Umbilical cord (tissue), 2 donors: ENCODE data around the gene DSG3. TPM values are rescaled to one million over a fixed set of nuclear protein-coding genes. Genes with fewer than 3 reads are reported as not detected.

ENCODE experiments used
- DNase-seq: peaks from one replicate; pipeline ENCODE4 v3.0.0-alpha.2; 2015; ENCODE audit warnings: low spot score
- total RNA-seq: library from RNA; depleted of rRNA; stranded (reverse); fragments of >200 nt; gene quantifications from one replicate; pipeline ENCODE4 v1.2.3, GENCODE V29; 2014; ENCODE audit warnings: low replicate concordance; ENCODE audit not compliant: insufficient read depth

The DSG3 gene
- total RNA-seq, 1 donor from 2014 or later = 34.7 TPM

DNA sequence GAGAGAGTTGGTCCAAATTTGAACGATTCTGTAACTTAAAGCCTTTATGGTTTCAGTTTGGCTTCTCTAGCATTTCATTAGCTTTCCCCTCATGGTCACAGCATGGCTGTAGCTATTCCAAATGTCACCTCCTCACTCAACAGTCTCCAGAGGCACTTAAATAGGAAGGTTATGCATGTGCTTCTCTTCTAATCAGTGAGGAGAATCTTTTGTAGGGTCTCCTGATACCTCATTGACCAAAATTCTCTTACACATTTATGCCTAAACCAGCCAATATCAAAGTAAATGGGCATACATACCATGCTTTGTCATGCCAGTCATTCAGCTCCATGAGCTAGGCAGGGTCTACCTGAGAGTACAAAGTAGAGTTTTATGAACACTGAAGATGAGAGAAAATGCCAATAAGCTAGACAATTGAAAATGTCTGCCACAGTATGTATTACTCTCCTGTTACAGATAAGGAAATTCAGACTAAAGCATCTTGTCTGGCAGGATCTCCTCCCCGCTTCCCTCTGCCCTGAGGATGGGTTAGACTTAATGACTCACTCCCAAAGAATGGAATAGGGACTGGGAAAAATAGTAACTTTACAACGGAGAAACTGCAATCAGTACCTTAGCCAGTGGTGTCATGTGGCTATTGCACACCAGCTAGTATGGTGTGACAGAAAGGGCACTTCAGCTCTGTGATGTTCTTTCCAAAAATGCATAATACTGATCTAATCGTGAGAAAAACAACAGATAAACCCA, 65.8 kb downstream of the DSG3 start:
- peak; percentile 89 for DNase-seq

GRCh38 chr18:31516437-31516836, 68.9 kb downstream of the DSG3 start:
- DNase-seq = no peak

DNA sequence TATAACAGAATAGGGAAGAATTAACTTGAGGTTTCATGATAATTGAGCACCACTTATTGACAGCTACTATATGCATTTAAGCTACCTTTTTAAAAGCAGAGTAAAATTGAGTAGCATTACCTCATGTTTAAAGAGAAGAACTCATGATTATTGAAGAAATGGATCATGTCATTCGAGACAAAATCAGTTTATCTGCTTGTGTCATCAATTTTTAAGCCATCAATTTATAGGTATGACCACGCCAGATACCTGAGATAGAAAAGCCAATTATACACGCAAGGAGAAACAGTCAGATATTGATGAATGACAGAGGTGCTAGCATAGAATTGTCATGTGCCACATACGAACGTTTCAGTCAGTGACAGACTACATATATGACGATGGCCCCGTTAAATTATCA, 78.8 kb downstream of the DSG3 start:
- no peak for DNase-seq

Other genes starting within 250 kb of the DSG3 start
- 26.5 TPM for gene DSG1, start 129.6 kb upstream of the DSG3 start, total RNA-seq
- 0.24 TPM for gene DSG4, start 71.0 kb upstream of the DSG3 start, total RNA-seq
- gene DSG2, start 50.4 kb downstream of the DSG3 start, total RNA-seq = 48.2 TPM
- 15.6 TPM for gene TTR, start 144.1 kb downstream of the DSG3 start, total RNA-seq
- gene B4GALT6, start 236.8 kb downstream of the DSG3 start, total RNA-seq = 3.9 TPM